GM12872 (cell line): ENCODE results near the gene DSCAML1.

ENCODE experiments used
- CTCF ChIP-seq: IDR thresholded peaks from 3 replicates; pipeline ENCODE4 v1.5.1; 2011; ENCODE audit warnings: low read depth, mild to moderate bottlenecking, low read length, moderate library complexity; ENCODE audit not compliant: insufficient read depth

DSCAML1 gene

GRCh38 chr11:117814766-117815261 is 17.8 kb upstream of the DSCAML1 start:
- TF ChIP-seq CTCF: no peak

- TF ChIP-seq CTCF: no peak
Measured at GRCh38 chr11:117814204-117814765, 17.3 kb upstream of the DSCAML1 start.

- TF ChIP-seq CTCF: peak; percentile 46; the same call in 2 of the 3 replicates
Measured at GRCh38 chr11:117809236-117810055, 12.4 kb upstream of the DSCAML1 start.

- no peak for TF ChIP-seq CTCF
Measured at GRCh38 chr11:117808784-117809183, 11.8 kb upstream of the DSCAML1 start.

GRCh38 chr11:117807482-117808327 is 10.7 kb upstream of the DSCAML1 start:
- peak; percentile 90 for TF ChIP-seq CTCF

GRCh38 chr11:117806846-117807245 is 9.8 kb upstream of the DSCAML1 start:
- no peak for TF ChIP-seq CTCF

- no peak for TF ChIP-seq CTCF
Measured at GRCh38 chr11:117805045-117805444, 8.0 kb upstream of the DSCAML1 start.
